Stimulated activated CD4-positive, alpha-beta T cell treated with anti-CD3 and anti-CD28 coated beads, Interleukin-15, amount 100 ng/mL, for 48 hours (primary cell): ENCODE measurements around the gene C1R.
"Not testable (repeated sequence)": the region's sequence is repeated elsewhere in the genome, so short reads cannot be mapped to it uniquely, and the experiment has no call there.

Experiments used
- DNase-seq, 2 donors: peaks; one replicate each; pipeline ENCODE4 v3.0.0-alpha.2; 2020; ENCODE audit warnings: low read depth in 2 of 2

The C1R gene

DNA sequence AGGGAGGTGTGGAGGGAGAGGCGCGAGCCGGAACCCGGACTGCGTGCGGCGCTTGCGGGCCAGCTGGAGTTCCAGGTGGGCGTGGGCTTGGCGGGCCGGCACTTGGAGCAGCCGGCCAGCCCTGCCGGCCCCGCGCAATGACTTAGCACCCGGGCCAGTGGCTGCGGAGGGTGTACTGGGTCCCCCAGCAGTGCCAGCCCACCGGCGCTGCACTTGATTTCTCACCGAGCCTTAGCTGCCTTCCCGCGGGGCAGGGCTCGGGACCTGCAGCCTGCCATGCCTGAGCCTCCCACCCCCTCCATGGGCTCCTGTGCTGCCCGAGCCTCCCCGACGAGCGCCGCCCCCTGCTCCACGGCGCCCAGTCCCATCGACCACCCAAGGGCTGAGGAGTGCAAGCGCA lies 54.8 kb downstream of the C1R start:
- not testable (repeated sequence) for DNase-seq

DNA sequence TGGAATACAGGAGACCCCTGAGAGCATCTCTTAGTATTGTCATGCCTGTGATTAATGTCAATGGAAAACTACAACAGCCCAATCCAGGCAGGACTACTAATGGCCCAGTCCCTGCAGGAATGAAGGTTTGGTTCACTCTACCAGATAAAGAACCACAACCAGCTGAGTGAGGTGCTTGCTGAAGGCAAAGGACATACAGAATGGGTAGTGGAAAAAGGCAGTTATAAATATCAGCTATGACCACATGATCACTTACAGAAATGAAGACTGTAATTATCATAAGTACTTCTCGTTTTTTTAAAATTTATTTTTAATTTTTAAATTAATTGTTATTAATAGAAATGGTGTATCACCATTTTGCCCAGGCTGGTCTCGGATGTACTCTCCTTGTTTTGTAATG lies 56.8 kb downstream of the C1R start:
- DNase-seq, result no peak

DNA sequence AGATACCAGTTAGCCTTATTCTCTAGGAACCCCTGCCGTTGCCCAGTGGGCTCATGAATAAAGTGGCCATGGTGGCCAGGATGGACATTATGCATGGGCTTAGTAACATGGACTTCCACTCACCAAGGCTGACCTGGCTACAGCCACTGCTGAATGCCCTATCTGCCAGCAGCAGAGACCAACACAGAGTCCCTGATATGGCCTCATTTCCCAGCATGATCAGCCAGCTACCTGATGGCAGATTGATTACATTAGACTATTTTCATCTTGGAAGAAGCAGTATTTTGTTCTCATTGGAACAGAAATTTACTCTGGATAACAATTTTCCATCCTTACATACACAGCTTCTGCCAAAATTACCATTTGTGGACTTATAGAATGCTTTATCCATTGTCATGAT lies 57.8 kb downstream of the C1R start:
- no peak for DNase-seq

DNA sequence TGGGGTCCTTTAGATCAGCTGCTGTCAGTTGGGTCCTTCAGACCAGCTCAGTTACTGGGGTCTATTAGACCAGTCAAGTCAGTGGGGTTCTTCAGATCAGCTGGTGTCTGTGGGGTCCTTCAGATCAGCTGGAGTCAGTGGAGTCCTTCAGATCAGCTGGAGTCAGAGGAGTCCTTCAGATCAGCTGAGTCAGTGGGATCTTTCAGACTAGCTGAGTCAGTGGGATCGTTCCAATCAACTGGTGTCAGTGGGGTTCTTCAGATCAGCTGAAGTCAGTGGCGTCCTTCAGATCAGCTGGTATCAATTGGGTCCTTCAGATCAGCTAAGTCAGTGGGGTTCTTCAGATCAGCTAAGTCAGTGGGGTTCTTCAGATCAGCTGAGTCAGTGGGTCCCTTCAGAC lies 59.3 kb downstream of the C1R start:
- DNase-seq, result no peak

DNA sequence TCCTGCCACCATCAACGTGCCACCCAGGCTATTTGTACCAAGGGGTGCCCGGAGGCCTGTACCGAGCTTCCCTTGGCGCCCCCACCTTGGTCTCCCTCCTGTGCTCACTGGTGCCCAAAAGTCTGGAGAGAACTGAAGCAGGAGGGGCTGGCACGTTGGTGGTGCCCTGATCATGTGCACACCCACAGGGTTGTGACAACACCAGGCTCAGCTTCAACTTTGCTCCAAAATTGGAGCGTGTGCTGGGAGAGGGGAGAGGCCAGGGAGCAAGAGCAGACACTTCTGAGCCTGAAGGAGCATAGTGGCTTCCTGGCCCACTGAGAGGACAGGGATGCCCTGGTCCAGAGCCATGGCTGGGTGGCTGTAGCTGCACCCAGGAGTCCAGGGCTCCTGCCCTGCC lies 60.9 kb downstream of the C1R start:
- no peak for DNase-seq
